KBM-7 (cell line): ENCODE results near the gene ABCA3.
"Not testable (repeated sequence)": the region's sequence is repeated elsewhere in the genome, so short reads cannot be mapped to it uniquely, and the experiment has no call there.

ENCODE experiments used
- DNase-seq: peaks from one replicate; pipeline ENCODE4 v3.0.0-alpha.2; 2015
- in situ Hi-C: fragments of 300-500 bp; cut with MboI; formaldehyde crosslinking; loops from 2 replicates; pipeline ENCODE4 v1.14.3; 2020; ENCODE audit warnings: low sequenced_read_pairs, low pct_unique_long_range_greater_than_20kb, mixed read lengths

Gene ABCA3

GRCh38 chr16:2243781-2244180, 96.7 kb downstream of the ABCA3 start:
- in situ Hi-C loops: no loop called here
- DNase-seq: no peak

GRCh38 chr16:2243031-2243528, 97.4 kb downstream of the ABCA3 start:
- in situ Hi-C loops: no loop called here
- DNase-seq: no peak

DNA sequence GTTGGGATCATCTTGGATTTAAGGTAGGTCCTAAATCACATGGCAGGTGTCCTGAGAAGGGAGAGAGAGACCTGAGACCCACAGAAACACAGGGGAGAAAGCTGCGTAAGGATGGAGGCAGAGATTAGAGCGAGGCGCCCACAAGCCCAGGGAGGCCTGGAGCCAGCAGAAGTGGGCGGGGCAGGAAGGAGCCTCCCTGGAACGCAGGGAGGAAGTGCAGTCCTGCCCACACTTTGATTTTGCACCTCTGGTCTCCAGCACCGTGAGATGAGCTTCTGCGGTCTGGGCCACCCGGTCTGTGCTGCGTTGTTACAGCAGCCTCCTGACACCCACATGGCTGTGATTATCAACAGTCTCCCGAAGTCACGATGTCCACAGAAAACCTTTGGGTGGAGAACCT, 97.9 kb downstream of the ABCA3 start:
- DNase-seq: no peak
- in situ Hi-C loops: no loop called here

DNA sequence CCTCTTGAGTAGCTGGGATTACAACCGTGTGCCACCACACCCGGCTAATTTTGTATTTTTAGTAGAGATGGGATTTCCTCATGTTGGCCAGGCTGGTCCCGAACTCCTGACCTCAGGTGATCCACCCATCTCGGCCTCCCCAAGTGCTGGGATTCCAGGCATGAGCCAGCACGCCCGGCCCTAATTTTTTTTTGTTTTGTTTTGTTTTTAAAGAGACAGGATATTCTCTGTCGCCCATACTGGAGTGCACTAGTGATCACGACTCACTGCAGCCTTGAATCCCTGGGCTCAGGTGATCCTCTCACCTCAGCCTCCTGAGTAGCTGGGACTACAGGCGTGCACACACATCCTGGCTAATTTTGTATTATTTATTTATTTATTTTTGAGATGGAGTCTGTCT, 100.2 kb downstream of the ABCA3 start:
- DNase-seq, in situ Hi-C loops: not testable (repeated sequence)

- DNase-seq: no peak
- in situ Hi-C loops: no loop called here
Measured at GRCh38 chr16:2238838-2239675, 101.5 kb downstream of the ABCA3 start.

GRCh38 chr16:2238150-2238837, 102.2 kb downstream of the ABCA3 start:
- DNase-seq: no peak
- in situ Hi-C loops: no loop called here

DNA sequence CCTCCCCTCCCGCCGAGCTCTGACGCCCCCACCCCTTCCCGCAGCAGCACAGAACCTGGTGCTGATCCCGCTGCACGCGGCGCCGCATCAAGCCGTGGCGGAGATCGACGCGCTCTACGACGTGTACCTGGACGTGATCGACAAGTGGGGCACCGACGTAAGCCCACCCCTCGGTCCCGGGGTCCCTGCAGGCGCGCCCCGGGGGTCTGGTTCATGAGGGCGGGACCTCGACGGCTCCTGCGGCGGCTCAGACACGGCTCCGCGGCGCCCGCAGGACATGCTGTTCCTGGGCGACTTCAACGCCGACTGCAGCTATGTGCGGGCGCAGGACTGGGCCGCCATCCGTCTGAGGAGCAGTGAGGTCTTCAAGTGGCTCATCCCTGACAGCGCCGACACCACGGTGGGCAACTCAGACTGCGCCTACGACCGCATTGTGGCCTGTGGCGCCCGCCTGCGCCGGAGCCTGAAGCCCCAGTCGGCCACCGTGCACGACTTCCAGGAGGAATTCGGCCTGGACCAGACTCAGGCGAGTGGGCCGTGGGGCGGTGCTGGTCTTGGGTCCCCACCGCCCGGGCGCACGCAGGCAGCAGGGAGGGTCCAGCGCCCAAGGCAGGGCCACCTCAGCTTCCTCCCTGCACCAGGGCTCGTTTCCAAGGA, 102.9 kb downstream of the ABCA3 start:
- in situ Hi-C loops: no loop called here
- no peak for DNase-seq

DNA sequence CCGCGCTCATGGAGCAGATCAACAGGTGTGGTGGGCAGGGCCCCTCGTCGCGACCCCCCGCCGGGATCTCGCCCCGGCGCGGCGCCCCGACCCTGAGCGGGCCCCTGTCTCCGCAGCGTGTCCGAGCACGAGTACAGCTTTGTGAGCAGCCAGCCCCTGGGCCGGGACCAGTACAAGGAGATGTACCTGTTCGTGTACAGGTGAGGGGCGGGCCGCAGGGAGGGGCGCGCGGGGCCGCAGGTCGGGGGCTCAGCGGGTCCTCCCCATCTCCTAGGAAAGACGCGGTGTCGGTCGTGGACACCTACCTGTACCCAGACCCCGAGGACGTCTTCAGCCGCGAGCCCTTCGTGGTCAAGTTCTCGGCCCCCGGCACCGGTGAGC, 103.4 kb downstream of the ABCA3 start:
- DNase-seq: no peak
- in situ Hi-C loops: no loop called here

- in situ Hi-C loops: no loop called here
- DNase-seq: no peak
Measured at GRCh38 chr16:2236337-2237101, 104.0 kb downstream of the ABCA3 start, which contains the start of gene DNASE1L2. DNASE1L2 (plus strand) TSS chr16:2236444; CDS start chr16:2236817, 373 bp downstream.

DNA sequence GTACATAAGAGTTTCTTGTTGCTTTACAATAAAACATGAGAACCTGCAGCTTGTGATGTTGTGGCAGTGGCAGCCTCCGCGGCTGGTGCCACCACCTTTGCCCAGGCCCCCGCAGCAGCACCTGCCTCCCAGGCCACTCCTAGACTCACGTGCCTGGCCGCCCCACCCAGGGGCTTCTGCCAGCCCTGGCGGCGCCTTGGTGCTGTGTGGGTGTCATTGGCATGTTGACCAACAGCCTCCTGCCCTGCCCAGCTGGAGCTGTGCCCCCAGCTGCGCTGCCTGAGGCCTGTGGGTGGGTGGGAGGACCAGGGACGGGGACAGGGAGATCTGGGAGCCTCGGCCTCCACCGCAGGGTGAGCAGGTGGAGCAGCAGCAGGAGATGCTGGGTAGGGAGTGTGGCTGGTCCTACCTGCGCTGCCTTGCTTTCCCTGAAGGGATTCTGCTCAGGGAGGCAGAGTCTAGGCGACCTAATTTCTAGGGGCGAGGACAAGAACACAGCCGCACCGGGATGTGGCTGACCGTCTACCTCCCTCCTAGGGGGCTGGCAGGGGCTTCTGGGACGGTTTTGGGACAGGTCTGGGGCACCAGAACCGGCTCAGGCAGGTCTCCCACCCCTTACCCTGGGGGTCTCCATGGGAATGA, 104.7 kb downstream of the ABCA3 start:
- in situ Hi-C loops: no loop called here
- no peak for DNase-seq

DNA sequence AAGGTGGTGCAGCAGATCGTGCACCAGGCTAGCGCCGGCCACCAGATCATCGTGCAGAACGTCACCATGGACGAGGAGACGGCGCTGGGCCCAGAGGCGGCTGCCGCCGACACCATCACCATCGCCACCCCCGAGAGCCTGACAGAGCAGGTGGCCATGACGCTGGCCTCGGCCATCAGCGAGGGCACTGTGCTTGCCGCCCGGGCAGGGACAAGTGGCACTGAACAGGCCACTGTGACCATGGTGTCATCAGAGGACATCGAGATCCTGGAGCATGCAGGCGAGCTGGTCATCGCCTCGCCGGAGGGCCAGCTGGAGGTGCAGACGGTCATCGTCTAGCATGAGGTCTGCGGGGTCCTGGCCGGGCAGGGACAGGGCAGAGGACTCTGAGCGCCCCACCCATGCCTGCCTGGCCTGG, 105.3 kb downstream of the ABCA3 start:
- no peak for DNase-seq
- in situ Hi-C loops: no loop called here

GRCh38 chr16:2234813-2235170, 105.7 kb downstream of the ABCA3 start:
- no peak for DNase-seq
- in situ Hi-C loops: no loop called here

DNA sequence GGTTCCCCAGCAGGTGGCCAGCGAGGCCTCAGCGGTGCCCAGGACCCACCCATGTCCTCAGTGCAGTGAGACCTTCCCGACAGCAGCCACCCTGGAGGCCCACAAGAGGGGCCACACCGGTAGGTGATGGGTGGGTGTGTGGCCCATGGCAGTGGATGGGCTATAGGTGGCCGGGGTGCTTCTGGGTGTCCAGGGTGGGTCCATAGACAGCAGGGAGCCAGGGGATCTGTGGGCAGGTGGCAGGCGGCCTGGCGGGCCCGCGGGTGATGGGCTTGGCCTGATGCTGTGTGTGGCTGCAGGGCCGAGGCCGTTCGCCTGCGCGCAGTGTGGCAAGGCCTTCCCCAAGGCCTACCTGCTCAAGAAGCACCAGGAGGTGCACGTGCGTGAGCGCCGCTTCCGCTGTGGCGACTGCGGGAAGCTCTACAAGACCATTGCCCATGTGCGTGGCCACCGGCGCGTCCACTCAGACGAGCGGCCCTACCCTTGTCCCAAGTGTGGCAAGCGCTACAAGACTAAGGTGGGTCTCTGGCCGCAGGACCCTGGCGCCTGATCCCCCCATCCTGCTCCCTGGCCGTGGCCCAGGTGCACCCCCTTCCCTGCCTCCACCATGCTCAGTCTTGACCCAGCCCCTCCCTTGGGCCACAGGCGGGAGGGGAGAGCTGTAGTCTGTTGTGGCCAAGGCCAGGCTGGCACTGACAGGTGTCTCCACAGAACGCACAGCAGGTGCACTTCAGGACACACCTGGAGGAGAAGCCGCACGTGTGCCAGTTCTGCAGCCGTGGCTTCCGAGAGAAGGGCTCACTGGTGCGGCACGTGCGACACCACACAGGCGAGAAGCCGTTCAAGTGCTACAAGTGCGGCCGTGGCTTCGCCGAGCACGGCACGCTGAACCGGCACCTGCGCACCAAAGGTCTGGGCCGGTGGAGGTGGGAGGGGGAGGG, 106.4 kb downstream of the ABCA3 start:
- in situ Hi-C loops: no loop called here
- no peak for DNase-seq

GRCh38 chr16:2233046-2233775, 107.3 kb downstream of the ABCA3 start:
- in situ Hi-C loops: no loop called here
- DNase-seq: no peak

DNA sequence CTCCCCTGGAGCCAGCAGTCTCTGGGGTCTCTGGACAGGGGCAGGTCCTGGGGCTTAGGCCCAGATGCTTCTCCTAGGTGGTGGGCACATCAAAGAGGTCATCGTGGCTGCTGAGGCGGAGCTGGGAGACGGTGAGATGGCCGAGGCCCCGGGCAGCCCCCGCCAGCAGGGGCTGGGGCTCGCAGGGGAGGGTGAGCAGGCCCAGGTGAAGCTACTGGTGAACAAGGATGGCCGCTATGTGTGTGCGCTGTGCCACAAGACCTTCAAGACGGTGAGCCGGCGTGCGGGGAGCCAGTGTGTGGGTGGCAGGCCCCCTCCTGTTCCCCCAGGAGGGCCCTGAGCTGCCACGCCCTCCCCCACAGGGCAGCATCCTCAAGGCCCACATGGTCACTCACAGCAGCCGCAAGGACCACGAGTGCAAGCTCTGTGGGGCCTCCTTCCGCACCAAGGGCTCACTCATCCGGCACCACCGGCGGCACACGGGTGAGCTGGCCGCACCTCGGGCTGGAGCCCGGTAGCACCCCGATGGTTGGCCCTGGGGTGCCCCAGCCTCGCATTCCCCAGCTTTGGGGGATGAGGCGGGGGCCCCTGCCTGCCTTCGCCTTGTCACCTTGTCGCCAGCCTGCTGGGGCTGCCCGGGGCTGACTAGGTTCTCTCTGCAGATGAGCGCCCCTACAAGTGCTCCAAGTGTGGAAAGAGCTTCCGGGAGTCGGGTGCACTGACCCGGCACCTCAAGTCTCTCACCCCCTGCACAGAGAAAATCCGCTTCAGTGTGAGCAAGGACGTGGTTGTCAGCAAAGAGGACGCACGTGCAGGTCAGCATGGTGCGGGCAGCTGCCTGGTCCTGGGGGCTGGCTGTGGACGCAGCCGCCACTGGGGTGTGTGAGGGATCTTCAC, 108.2 kb downstream of the ABCA3 start:
- no peak for DNase-seq
- in situ Hi-C loops: no loop called here
